Bronchial epithelial cell (primary cell): Measurements from ENCODE around the gene PIM3. TPM values are rescaled to one million over a fixed set of nuclear protein-coding genes. Genes with fewer than 3 reads are reported as not detected.

Source experiments
- DNase-seq: peaks from one replicate; pipeline ENCODE4 v3.0.0-alpha.2; 2010; ENCODE audit warnings: low read depth
- FAIRE-seq: peaks from 2 replicates; lab custom pipeline; 2011; peaks lifted over from hg19 to GRCh38; lab: Jason Lieb, UNC
- H3K27me3 ChIP-seq: 2 replicates; pipeline ENCODE4 v1.5.1; 2011; ENCODE audit warnings: low read length; ENCODE audit not compliant: control insufficient read depth, insufficient read depth
- H3K36me3 ChIP-seq: 2 replicates; pipeline ENCODE4 v1.5.1; 2011; ENCODE audit warnings: low read length; ENCODE audit not compliant: control insufficient read depth, insufficient read depth
- H3K4me3 ChIP-seq: 2 replicates; pipeline ENCODE4 v1.5.1; 2011; ENCODE audit warnings: mild to moderate bottlenecking, low read depth, low read length, control low read depth
- CTCF ChIP-seq: IDR thresholded peaks from 2 replicates; pipeline ENCODE4 v1.5.1; 2011; ENCODE audit warnings: mild to moderate bottlenecking, moderate library complexity, low read length, control low read depth, inconsistent platforms; ENCODE audit not compliant: insufficient read depth, severe bottlenecking
- total RNA-seq: library from RNA; depleted of rRNA; stranded (reverse); fragments of >200 nt; gene quantifications from 2 replicates; pipeline ENCODE4 v1.2.1, GENCODE V29; 2014

PIM3 gene
- total RNA-seq, 1 donor from 2014 or later = 67.1 TPM

GRCh38 chr22:49929211-49929979, 31.2 kb upstream of the PIM3 start:
- Histone ChIP-seq H3K4me3 (no peak overlapping the region), H3K36me3 (peaks cover 3% of the 10 kb centered on the region), H3K27me3 (no peaks in the 10 kb centered on the region)
- DNase-seq = no peak
- no peak for FAIRE-seq
- TF ChIP-seq CTCF = peak; percentile 62

GRCh38 chr22:49929994-49930575, 30.5 kb upstream of the PIM3 start:
- FAIRE-seq = peak; percentile 43
- TF ChIP-seq CTCF = no peak
- no peaks in the 10 kb centered on the region for H3K27me3 ChIP-seq
- no peak overlapping the region for H3K4me3 ChIP-seq
- no peak for DNase-seq
- H3K36me3 ChIP-seq = peaks cover 3% of the 10 kb centered on the region

DNA sequence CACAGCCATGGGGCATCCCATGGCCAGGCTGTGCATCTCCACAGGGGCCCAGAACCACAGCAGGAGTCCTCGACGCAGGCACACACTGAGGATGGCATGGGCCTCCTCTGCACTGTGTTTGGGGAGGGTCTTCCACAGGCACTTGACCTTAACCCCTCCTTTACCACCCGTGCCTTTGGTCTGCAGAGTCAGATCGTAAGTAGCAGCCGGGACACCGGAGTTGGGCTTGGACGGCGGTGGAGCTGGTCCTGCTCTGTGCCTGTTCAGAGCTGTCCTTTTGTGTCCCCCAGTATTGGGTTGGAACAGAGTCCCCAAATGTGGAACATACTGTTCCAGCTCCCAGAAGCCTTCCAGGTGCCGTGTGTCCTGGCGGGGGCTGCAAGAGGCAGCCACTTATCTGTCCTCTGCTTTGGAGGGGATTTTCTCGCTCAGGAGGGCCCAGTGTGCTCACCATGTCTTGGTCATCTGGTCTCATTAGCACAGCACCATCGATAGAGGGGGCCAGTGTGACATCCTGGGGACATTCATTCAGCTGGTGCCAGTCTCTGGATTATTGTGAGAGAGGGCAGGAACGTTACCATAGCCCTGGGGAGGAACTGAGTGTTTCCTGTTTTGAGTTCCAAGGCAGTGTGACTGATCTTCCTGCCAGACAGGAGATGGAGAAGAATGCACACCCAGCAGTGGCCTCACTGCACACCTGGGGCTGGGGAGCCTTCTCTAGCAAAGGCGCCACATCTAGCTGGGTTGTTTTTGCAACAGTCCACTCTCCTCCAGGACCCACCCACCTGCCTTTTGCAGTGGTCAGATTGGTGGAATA, 29.8 kb upstream of the PIM3 start:
- H3K27me3 ChIP-seq = no peaks in the 10 kb centered on the region
- no peak overlapping the region for H3K4me3 ChIP-seq
- DNase-seq = peak; percentile 62
- peaks cover 1% of the 10 kb centered on the region for H3K36me3 ChIP-seq
- peak; percentile 89 for FAIRE-seq
- TF ChIP-seq CTCF = peak; percentile 59

GRCh38 chr22:49933236-49934159, 27.1 kb upstream of the PIM3 start:
- Histone ChIP-seq H3K27me3 (no peaks in the 10 kb centered on the region), H3K4me3 (no peak overlapping the region), H3K36me3 (no peaks in the 10 kb centered on the region)
- FAIRE-seq (no peak), DNase-seq (no peak)
- no peak for TF ChIP-seq CTCF

DNA sequence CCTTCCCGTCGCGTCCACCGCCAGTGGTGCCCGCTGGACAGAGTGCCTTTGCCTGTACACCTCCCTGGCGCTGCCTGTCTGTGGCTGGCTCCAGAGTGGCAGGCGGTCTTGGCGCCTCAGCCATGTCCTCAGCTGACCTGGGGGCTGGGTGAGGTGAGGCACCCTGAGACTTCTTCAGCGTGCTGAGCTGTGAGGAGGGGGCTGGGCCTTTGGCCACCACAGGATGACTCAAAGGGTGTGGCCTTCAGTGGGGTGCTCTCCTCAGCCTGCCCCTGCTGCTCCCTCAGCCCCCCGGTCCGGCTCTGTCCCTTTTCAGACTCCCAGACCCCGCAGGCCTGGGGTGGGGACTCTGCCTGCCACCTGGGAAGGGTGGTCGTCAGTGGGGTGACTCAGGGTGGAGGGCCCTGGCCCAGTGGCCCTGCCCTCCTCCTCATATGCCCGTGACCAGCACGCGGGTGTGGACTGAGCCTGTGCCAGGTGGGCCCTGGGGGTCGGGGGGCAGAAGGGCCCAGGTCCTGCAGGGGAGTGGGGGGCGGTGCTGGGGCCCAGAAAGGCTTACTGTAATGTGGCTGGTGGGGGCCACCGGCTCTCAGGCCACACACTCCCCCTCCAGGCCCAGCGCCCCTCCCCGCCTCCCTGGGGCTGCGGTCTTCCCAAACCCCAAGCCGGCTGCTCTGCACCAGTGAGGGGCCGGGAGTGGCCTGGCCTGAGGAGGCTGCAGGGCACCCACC, 26.2 kb upstream of the PIM3 start:
- Histone ChIP-seq H3K36me3 (no peaks in the 10 kb centered on the region), H3K4me3 (peak overlapping the region; percentile 26), H3K27me3 (no peaks in the 10 kb centered on the region)
- TF ChIP-seq CTCF = no peak
- FAIRE-seq (no peak), DNase-seq (peak; percentile 44)
